HG03095 (cell line): ENCODE results near the gene CPEB4.

Source experiments
- ATAC-seq: cut with Tn5 transposase; IDR thresholded peaks from one replicate; pipeline ENCODE4 v1.9.1; 2021; ENCODE audit warnings: moderate library complexity; ENCODE audit not compliant: unreplicated experiment

The CPEB4 gene

GRCh38 chr5:173858670-173859407 is 29.3 kb upstream of the CPEB4 start:
- no peak for ATAC-seq

GRCh38 chr5:173859408-173860159 is 28.6 kb upstream of the CPEB4 start:
- ATAC-seq, result no peak

- no peak for ATAC-seq
These were observed 26.1 kb upstream of the CPEB4 start for GRCh38 chr5:173862047-173862477.

GRCh38 chr5:173863359-173863758 is 24.8 kb upstream of the CPEB4 start:
- no peak for ATAC-seq

GRCh38 chr5:173864126-173865050 is 23.8 kb upstream of the CPEB4 start:
- ATAC-seq, result no peak

- no peak for ATAC-seq
These were observed 21.8 kb upstream of the CPEB4 start for GRCh38 chr5:173866243-173866857.

GRCh38 chr5:173866858-173867679 is 21.1 kb upstream of the CPEB4 start:
- no peak for ATAC-seq

- ATAC-seq, result no peak
These were observed 19.9 kb upstream of the CPEB4 start for GRCh38 chr5:173868096-173868880.

GRCh38 chr5:173869316-173869715 is 18.8 kb upstream of the CPEB4 start:
- no peak for ATAC-seq

GRCh38 chr5:173872957-173873305 is 15.2 kb upstream of the CPEB4 start:
- ATAC-seq, result no peak

GRCh38 chr5:173873306-173873922 is 14.7 kb upstream of the CPEB4 start:
- no peak for ATAC-seq

- ATAC-seq, result no peak
These were observed 13.0 kb upstream of the CPEB4 start for GRCh38 chr5:173875189-173875588.

- no peak for ATAC-seq
These were observed 9.8 kb upstream of the CPEB4 start for GRCh38 chr5:173878224-173878967.

- ATAC-seq, result no peak
These were observed 7.7 kb upstream of the CPEB4 start for GRCh38 chr5:173880306-173880985.

GRCh38 chr5:173881811-173882575 is 6.2 kb upstream of the CPEB4 start:
- ATAC-seq, result no peak

GRCh38 chr5:173882632-173883031 is 5.5 kb upstream of the CPEB4 start:
- no peak for ATAC-seq
